GM18867 (cell line): Measurements from ENCODE around the gene PDE2A.

Source experiments
- ATAC-seq: cut with Tn5 transposase; IDR thresholded peaks from one replicate; pipeline ENCODE4 v1.9.1; 2021; ENCODE audit warnings: mild to moderate bottlenecking, moderate library complexity; ENCODE audit not compliant: unreplicated experiment

Gene PDE2A

DNA sequence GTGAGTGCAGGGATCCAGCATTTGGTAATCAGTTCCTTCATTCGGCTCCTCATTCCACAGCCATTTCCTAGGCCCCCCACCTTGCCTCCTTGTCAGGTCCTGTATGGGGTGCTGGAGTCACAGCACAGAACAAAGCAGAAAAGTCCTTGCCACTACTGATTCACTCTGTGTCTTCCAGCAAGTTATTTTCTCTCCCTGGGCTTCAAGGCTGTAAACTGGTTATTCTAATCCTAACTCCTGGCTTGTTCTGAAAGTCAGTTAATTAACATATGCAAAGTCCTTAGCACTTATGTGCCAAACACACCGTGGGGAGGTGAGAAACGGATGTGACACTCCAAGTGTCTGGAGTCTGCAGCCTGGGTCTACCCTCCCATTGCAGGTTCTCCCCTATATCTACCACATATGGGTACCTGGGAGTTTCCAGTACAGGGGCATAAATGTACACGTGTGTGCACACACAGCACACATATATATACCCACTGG lies 30.6 kb upstream of the PDE2A start:
- no peak for ATAC-seq

- ATAC-seq: no peak
These were observed 30.0 kb upstream of the PDE2A start for GRCh38 chr11:72704028-72704782.

GRCh38 chr11:72703267-72704008 lies 29.2 kb upstream of the PDE2A start:
- ATAC-seq: no peak

DNA sequence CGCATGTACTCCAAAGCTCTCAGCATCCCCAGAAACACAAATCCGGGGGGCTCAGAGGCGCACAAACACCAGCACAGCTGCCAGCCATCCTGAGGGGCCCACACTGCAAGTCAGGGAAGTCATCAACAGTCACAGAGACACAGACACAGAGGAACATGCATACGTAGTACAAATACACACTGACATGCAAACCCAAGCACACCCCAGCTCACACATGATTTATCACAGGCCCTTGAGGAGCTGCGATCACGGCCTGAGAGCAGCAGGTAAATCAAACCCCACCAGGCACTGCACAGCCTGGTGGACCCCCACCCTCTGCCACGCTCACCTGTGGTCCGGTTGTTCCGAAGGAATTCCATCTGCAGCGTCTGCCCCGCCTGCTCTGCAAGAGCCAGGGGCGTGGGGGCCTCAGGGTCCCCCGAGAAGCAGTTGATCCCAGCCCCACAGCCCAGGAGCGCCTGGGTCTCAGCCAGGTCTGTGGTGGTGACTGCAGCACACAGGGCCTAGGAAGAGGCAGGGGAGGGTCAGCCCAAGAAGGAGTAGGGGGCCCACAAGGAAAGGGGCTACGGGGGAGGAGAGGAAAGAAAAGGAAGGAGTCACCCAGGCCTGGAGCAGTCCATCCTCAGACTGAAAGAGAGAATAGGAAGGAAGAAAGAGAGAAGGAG lies 28.5 kb upstream of the PDE2A start:
- no peak for ATAC-seq

DNA sequence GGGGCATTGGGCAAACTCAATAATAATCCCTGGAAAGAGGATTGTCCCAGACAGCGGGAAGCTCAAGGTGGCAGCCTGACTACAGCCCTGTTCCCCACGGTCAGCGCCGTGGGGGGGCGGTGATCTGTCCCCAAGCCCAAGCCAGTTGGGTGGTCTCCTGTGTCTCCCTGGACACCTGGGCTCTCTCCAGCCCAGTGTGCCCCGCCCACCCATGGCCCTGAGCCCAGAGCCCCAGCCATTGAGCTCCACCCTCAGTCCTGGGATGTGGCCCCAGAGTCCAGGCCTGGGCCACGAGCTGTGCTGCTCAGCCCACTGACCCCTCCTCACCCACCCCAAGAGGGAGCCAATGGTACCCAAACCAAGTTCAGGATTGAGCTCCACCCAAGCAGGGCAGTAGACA lies 27.9 kb upstream of the PDE2A start:
- no peak for ATAC-seq

GRCh38 chr11:72701466-72701865 lies 27.2 kb upstream of the PDE2A start:
- no peak for ATAC-seq

- ATAC-seq: no peak
These were observed 25.9 kb upstream of the PDE2A start for GRCh38 chr11:72700146-72700545.

DNA sequence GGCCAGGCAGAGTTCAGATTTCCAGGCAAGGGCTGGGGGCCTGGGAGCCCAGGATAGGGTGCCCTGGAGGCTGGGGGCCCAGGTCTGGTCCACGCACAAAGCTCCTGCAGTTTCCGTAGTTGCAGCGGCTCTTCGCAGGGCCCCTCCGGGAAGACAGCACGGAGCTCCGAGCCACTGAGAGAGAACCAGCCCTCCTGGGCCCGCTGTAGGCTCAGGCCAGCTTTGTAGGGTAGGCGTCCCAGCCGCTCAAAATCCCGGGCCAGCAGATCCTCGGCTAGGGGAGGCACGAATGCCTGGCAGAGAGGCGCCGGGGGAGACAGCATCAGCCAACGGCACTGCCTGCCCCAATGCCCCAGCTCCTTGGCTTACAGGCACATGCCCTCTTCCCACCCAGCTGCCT lies 23.6 kb upstream of the PDE2A start:
- ATAC-seq: no peak

DNA sequence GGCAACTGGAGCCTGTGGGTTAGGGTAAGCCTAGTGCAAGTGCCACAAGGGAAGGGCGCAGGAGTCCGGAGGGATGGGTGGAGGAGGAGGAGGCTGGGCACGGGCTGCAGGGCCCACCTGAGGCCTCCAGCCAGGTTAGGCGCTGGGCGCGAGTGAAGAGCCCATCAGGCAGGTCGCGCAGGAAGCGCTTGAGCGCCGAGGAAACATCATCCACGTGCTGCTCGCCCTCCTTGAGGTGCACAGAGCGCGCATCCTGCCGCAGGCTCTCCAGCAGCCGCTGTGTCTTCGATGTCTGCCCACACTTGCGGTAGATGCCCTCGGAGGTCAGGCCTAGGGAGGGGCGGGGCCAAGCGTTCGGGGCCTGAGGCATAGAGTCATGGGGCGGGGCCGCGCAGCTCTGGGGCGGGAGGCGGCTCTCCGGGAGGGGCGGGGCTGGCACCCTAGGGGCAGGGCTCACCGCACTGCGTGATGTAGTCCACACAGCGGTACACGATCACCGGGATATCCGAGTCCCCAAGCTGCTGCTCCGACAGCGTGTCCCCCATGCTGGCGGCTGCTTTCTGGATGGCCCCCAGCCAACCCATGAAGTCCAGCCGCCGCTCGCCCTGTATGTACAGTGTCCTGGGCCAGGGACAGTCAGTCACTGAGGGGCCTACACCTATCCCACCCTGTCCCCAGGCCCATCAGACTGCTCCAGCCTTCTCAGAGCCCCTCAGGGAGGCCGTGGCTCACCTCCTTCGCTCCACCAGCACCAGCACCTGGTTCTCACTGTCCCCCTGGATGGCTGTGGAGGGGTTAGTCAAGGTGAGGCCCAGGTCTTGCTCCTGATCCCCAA lies 22.9 kb upstream of the PDE2A start:
- ATAC-seq: no peak

- ATAC-seq: no peak
These were observed 21.1 kb upstream of the PDE2A start for GRCh38 chr11:72695354-72695753.

DNA sequence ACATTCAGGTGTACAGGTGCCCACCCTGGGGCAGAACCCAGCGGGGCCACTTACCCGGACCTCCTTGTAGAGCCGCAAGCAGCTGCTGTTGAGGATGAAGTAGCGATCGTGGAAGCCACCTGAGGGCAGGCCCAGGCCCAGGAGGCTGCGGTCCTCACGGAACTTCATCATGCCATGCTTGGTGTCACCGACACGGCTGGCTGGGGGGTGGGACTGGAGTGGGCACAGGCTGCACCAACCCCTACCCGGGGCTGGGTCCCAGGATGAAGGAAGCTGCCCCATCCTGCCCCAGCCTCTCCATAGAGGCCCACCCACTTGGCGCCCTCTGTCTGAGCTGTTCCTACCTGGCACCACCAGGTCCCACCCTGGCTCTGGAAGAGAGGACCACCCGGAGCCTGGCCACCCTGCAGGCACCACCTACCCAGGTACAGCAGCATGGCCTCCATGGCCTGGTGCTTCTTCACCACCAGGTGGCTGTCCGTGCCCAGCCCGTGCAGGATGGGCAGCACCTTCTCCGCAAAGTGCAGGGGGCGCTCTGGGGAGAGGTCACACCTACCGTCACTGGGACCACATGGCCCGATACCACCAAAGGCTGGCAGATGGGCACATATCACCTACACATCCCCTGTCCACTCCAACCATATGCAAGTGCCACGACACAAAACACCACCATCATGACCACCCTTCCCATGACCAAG lies 19.2 kb upstream of the PDE2A start:
- ATAC-seq: no peak

DNA sequence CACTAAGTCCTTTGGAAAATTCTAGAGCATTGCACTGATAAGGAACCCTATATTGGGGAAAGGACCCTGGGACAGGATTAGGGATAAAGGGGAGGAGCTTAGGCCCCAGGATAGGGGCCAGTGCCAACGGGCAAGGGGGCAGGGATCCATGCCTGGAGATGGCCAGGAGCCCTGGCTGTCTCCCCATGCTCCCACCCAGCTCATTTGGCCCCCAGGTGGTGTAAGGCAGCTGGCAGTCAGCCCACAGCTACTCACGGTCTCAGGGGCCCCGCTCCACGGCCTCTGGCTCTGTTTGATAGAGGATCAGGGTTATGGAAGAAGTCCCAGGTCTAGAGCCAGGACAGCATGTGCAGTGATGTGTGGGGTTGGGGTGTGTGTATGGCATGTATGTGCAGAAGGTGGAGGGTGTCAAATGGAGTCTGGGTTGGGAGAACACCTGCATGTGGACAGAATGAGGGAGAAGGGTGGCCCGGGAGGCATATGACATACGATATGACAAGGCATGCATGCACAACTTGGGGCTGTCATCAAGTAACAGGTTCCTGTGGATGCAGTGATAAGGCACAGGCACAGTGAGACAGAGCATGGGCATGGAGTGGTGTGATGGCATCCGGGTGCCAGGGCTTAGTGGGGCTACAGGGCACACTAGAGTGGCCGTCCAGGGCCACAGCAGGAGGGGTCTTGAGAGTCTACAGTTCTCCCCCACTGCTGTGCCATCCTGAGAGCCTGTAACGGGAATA lies 18.4 kb upstream of the PDE2A start:
- no peak for ATAC-seq

DNA sequence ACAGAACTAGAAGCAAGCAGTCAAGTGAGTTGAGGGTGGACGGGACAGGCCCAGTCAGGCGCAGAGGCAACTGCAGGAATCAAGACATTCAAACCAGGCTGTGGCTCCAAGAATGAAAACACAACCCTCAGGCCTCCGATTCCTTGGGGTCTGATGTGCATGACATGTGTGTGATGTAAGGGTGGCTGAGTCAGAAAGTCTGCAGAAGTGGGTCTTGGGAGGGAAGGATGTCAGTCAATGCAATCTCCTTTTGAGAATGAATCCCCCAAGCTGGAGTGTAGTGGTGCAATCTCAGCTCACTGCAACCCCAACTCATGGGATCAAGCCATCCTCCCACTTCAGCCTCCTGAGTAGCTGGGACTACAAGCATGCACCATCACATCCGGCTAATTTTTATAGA lies 15.9 kb upstream of the PDE2A start:
- no peak for ATAC-seq

- no peak for ATAC-seq
These were observed 14.7 kb upstream of the PDE2A start for GRCh38 chr11:72688929-72689328.

GRCh38 chr11:72688486-72688885 lies 14.3 kb upstream of the PDE2A start:
- ATAC-seq: no peak

- no peak for ATAC-seq
These were observed 13.1 kb upstream of the PDE2A start for GRCh38 chr11:72687326-72687725.

GRCh38 chr11:72686639-72687220 lies 12.5 kb upstream of the PDE2A start:
- no peak for ATAC-seq

- ATAC-seq: no peak
These were observed 11.6 kb upstream of the PDE2A start for GRCh38 chr11:72685560-72686480.
